Loucy (cell line): ENCODE data around the gene PIEZO1.

Experiments
- H2AFZ ChIP-seq: fragments of 200-600 bp; sonication (generic); 2 replicates; pipeline ENCODE4 v1.6.0; 2016; ENCODE audit warnings: antibody characterized with exemption, mild to moderate bottlenecking, low read length, moderate library complexity
- H3F3A ChIP-seq: fragments of 200-600 bp; 2 replicates; pipeline ENCODE4 v1.6.0; 2016; ENCODE audit warnings: antibody characterized with exemption, low read depth, mild to moderate bottlenecking
- H3K27me3 ChIP-seq: fragments of 200-600 bp; sonication (generic); 2 replicates; pipeline ENCODE4 v1.6.1; 2014; ENCODE audit warnings: low read length, mild to moderate bottlenecking; ENCODE audit not compliant: insufficient read depth, poor library complexity, severe bottlenecking
- H3K36me3 ChIP-seq: fragments of 200-600 bp; sonication (generic); 2 replicates; pipeline ENCODE4 v1.6.1; 2016; ENCODE audit warnings: low read length; ENCODE audit not compliant: insufficient read depth
- H3K4me1 ChIP-seq: fragments of 200-600 bp; sonication (generic); 2 replicates; pipeline ENCODE4 v1.5.1; 2014; ENCODE audit warnings: low read length, mild to moderate bottlenecking; ENCODE audit not compliant: insufficient read depth, poor library complexity, severe bottlenecking
- H3K4me2 ChIP-seq: fragments of 200-600 bp; sonication (generic); 2 replicates; pipeline ENCODE4 v1.6.0; 2014; ENCODE audit warnings: antibody characterized with exemption, low read length, low read depth, mild to moderate bottlenecking; ENCODE audit not compliant: poor library complexity, severe bottlenecking
- H3K4me3 ChIP-seq: fragments of 200-600 bp; sonication (generic); 2 replicates; pipeline ENCODE4 v1.5.1; 2014; ENCODE audit warnings: low read length, mild to moderate bottlenecking, mixed read lengths; ENCODE audit not compliant: poor library complexity, severe bottlenecking
- H3K79me2 ChIP-seq: fragments of 200-600 bp; sonication (generic); 2 replicates; pipeline ENCODE4 v1.6.1; 2014; ENCODE audit warnings: low read length; ENCODE audit not compliant: insufficient read depth
- H3K9ac ChIP-seq: fragments of 200-600 bp; sonication (generic); 2 replicates; pipeline ENCODE4 v1.6.0; 2014; ENCODE audit warnings: mild to moderate bottlenecking, low read depth, low read length, moderate library complexity; ENCODE audit not compliant: poor library complexity, severe bottlenecking
- H3K9me2 ChIP-seq: fragments of 200-600 bp; sonication (generic); replicated peaks from 2 replicates; pipeline ENCODE4 v1.6.1; 2016; ENCODE audit warnings: low read depth, low read length, mixed read lengths
- H3K9me3 ChIP-seq: fragments of 200-600 bp; sonication (generic); 2 replicates; pipeline ENCODE4 v1.6.1; 2014; ENCODE audit warnings: mild to moderate bottlenecking, antibody characterized with exemption, low read length, low read depth; ENCODE audit not compliant: insufficient read depth
- H4K20me1 ChIP-seq: fragments of 200-600 bp; sonication (generic); 2 replicates; pipeline ENCODE4 v1.6.0; 2014; ENCODE audit warnings: antibody characterized with exemption, low read length, mild to moderate bottlenecking; ENCODE audit not compliant: insufficient read depth, poor library complexity, severe bottlenecking
- CTCF ChIP-seq: fragments of 200-600 bp; sonication (generic); conservative IDR thresholded peaks from 2 replicates; pipeline ENCODE4 v1.5.1; 2014; ENCODE audit warnings: mild to moderate bottlenecking, antibody characterized with exemption, low read length
- EZH2phosphoT487 ChIP-seq: fragments of 200-600 bp; IDR thresholded peaks from 2 replicates; pipeline ENCODE4 v1.6.1; 2018; ENCODE audit warnings: antibody characterized with exemption, mild to moderate bottlenecking, moderate library complexity, borderline replicate concordance

PIEZO1 gene

GRCh38 chr16:88721236-88721635, 63.8 kb downstream of the PIEZO1 start:
- H3K9me2 ChIP-seq, result no peaks in the 10 kb centered on the region
- no peak for TF ChIP-seq CTCF
- no peak for TF ChIP-seq EZH2phosphoT487
- H3K9ac ChIP-seq, result no peak overlapping the region
- H3F3A ChIP-seq, result no peaks in the 10 kb centered on the region
- no peaks in the 10 kb centered on the region for H3K27me3 ChIP-seq
- peaks cover 43% of the 10 kb centered on the region; the same call in 1 of the 2 replicates for H3K36me3 ChIP-seq
- no peak overlapping the region for H2AFZ ChIP-seq
- H3K4me3 ChIP-seq, result no peak overlapping the region
- H3K4me2 ChIP-seq, result no peak overlapping the region
- no peaks in the 10 kb centered on the region for H3K9me3 ChIP-seq
- H4K20me1 ChIP-seq, result no peaks in the 10 kb centered on the region
- H3K79me2 ChIP-seq, result no peaks in the 10 kb centered on the region
- no peaks in the 10 kb centered on the region for H3K4me1 ChIP-seq

- no peaks in the 10 kb centered on the region for H3K9me2 ChIP-seq
- no peak overlapping the region for H2AFZ ChIP-seq
- H3K4me1 ChIP-seq, result no peaks in the 10 kb centered on the region
- no peak overlapping the region for H3K4me3 ChIP-seq
- no peak for TF ChIP-seq EZH2phosphoT487
- no peak for TF ChIP-seq CTCF
- no peak overlapping the region for H3K4me2 ChIP-seq
- H3K9ac ChIP-seq, result no peak overlapping the region
- H3K27me3 ChIP-seq, result no peaks in the 10 kb centered on the region
- H3F3A ChIP-seq, result no peaks in the 10 kb centered on the region
- H3K79me2 ChIP-seq, result no peaks in the 10 kb centered on the region
- peaks cover 44% of the 10 kb centered on the region; the same call in 1 of the 2 replicates for H3K36me3 ChIP-seq
- no peaks in the 10 kb centered on the region for H4K20me1 ChIP-seq
- no peaks in the 10 kb centered on the region for H3K9me3 ChIP-seq
Observed at GRCh38 chr16:88720396-88720970, 64.5 kb downstream of the PIEZO1 start.

- no peaks in the 10 kb centered on the region for H3K9me3 ChIP-seq
- H3F3A ChIP-seq, result no peaks in the 10 kb centered on the region
- TF ChIP-seq EZH2phosphoT487 (no peak), CTCF (no peak)
- peaks cover 45% of the 10 kb centered on the region; the same call in 1 of the 2 replicates for H3K36me3 ChIP-seq
- H2AFZ ChIP-seq, result no peak overlapping the region
- no peaks in the 10 kb centered on the region for H3K9me2 ChIP-seq
- H3K9ac ChIP-seq, result no peak overlapping the region
- H3K4me3 ChIP-seq, result no peak overlapping the region
- H3K4me1 ChIP-seq, result no peaks in the 10 kb centered on the region
- no peaks in the 10 kb centered on the region for H3K79me2 ChIP-seq
- no peak overlapping the region for H3K4me2 ChIP-seq
- H4K20me1 ChIP-seq, result no peaks in the 10 kb centered on the region
- H3K27me3 ChIP-seq, result no peaks in the 10 kb centered on the region
Observed at GRCh38 chr16:88719933-88720296, 65.1 kb downstream of the PIEZO1 start.
